ENCODE data around the gene AARS2.

Gene AARS2

DNA sequence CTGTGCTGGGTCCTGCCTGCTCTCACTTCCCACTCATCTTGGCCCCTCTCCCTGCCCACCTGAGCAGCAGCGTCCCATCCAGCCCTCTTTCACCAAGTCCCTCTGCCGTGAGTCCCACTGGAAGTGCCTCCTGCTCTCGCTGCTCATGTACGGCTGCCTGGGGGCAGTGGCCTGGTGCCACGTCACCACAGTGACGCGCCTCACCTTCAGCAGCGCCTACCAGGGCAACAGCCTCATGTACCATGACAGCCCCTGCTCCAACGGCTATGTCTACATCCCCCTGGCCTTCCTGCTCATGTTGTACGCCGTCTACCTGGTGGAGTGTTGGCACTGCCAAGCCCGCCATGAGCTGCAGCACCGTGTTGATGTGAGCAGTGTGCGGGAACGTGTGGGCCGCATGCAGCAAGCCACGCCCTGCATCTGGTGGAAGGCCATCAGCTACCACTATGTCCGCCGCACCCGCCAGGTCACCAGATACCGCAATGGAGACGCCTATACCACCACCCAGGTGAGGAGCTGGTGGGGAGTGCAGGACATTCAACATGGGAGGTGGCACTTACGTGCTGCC is 40.1 kb downstream of the AARS2 start:
- no peak for DNase-seq

DNA sequence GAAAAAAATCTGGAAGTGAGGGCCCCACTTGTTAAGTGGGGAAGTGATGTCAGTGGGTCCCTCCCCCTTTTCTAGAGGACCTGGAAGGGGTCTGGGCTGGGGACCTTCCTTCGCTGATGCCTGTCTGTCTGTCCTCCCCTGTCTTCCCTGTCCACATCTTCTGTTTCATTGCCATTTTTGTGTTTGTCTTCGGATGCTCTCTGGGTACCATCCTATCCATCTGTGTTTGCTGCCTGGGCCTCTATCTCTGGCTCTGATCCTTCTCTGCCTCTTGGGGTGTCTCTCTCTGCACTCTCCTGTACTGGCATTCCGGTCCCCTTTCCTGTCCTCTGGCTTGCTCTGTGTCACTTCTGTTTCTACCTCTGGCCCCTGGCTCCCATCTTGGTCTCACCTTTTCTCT is 40.6 kb downstream of the AARS2 start:
- no peak for DNase-seq

DNA sequence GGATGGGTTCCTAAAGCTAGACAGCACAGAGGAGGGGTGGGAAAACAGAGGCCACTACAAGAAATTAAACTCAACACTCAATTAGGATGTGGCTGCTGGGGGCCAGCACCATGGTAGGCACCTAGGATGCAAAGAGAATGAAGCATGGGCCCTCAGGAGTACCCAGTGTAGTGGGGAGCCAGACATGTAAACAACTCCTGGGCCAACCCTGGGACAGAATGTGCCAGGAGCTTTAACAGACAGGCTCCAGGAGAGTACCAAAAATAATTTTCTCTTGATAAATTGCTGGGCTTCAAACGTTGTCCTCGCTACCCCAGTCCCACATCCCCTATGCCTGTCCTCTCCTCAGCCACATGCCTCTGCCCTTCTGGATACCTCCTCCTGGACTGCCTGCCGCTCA is 41.2 kb downstream of the AARS2 start:
- DNase-seq = no peak

GRCh38 chr6:44271406-44271723 is 41.8 kb downstream of the AARS2 start:
- DNase-seq = no peak

- no peak for DNase-seq
Observed at GRCh38 chr6:44270526-44271405, 42.4 kb downstream of the AARS2 start.

DNA sequence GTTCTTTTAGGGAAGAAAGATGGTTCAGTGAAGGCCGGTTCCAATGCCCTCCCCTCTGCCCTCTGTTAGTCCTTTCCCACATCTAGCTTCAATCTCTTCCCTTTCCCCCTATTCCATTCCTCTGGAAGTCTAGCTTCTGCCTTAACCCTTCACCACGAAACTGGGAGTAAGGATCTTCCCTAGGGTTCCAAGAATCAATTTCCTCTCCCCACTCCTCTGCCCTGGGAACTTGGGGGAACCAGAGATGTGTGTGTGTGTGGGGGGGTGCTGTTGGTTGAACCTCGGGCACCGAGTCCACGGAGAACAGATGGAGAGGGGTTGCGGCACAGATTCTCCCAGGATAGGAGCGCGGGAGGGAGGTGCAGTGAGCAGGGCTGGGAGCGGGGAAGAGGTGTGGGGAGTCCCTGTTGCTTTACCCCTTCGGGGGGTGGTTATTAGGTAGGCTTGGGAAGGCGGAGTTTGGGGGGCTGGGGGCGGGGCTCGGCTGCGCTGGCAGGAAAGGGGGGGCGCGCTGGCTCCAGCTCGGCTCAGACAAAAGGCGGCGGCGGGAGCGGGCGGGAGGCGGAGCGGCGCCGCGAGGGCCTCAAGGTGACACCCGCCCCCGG is 43.1 kb downstream of the AARS2 start, which contains the start of gene TMEM151B:
Gene TMEM151B (plus strand): TSS at position 530 of the 605 bp plus-strand sequence. CDS start 293 bp downstream, outside the sequence.
- no peak for DNase-seq

GRCh38 chr6:44269178-44269920 is 43.8 kb downstream of the AARS2 start:
- DNase-seq = peak; percentile 46

DNA sequence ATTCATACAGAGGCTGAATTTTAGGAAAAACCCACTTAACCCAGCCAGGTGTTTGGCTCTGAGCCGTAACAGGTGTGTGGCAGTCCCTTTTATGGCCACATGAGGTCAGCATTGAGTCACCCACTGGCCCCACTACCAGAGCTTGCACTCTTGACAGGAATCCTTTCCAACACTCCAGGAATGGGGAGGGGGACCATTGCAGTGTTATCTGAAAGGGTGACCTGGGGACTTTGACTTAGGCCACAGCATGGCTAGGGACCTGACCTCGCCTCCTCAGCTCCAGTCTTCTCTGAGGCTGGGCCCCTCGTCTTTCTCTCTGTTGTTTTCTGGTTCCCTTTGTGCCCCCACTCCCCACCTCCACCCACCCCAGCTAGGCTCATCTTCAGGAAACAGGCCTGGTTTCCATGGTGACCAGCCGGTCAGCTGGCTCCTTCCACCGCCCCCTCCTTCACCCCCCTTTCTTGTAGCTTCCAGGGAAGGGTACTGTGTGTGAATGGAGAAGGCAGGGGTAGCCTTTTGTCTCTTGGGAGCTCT is 45.0 kb downstream of the AARS2 start:
- peak; percentile 69 for DNase-seq

- DNase-seq = no peak
Observed at GRCh38 chr6:44267252-44267651, 45.9 kb downstream of the AARS2 start.

- DNase-seq = no peak
Observed at GRCh38 chr6:44266347-44266746, 46.8 kb downstream of the AARS2 start.

DNA sequence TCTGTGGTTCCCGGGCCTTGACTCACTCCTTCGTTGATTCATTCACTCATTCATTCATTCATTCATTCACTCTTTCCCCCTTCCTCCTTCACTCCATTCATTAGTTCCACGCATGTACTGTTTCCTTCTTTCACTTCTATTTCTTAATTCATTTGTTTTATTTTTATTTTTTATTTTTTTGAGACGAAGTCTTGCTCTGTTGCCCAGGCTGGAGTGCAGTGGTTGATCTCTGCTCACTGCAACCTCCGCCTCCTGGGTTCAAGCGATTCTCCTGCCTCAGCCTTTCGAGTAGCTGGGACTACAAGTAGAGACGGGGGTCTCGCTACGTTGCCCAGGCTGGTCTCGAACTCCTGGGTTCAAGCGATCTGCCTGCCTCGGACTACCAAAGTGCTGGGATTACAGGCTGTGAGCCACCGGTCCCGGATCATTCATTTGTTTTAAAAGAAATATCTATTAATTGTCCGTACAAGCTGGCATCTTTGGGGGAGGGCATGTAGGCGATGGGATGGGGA is 47.4 kb downstream of the AARS2 start:
- no peak for DNase-seq

DNA sequence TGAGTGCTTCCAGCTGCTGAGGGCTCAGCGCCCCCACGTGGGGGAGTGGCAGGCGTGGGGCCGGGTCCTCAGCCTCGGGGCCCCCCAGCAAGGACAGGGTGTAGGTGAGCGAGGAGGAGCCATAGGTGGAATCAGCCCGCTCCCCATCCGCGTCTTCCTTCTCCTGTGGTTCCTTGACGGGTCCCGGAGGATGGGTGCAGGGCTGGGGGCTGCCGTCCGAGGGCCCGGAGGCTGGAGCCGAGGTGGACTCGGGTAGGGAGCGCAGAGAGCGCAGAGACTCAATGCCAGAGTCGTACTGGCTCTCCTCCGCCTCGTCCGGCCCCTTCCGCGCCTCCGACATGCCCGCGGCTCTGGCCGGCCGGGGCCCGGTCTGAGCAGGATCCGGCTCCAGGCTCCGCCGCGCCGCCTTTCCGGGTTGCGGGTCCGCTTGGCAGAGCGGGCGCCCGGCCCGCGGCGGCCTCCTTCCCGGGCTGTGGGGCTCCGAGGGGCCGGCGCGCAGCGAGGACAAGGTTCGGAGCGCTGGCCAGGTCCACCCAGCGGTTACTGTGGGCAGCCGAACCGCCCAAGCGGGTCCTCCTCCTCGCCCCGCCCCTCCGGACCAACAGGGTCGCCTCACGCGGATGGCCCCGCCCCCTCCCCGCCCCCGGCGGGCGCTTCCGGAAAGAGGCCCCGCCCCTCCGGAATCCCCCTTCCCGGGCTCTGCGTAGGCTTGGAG is 48.0 kb downstream of the AARS2 start, which contains the start of gene NFKBIE:
Gene NFKBIE (minus strand): TSS at position 545 of the 715 bp plus-strand sequence. CDS start 205 bp downstream, at position 340.
- DNase-seq = peak; percentile 96

DNA sequence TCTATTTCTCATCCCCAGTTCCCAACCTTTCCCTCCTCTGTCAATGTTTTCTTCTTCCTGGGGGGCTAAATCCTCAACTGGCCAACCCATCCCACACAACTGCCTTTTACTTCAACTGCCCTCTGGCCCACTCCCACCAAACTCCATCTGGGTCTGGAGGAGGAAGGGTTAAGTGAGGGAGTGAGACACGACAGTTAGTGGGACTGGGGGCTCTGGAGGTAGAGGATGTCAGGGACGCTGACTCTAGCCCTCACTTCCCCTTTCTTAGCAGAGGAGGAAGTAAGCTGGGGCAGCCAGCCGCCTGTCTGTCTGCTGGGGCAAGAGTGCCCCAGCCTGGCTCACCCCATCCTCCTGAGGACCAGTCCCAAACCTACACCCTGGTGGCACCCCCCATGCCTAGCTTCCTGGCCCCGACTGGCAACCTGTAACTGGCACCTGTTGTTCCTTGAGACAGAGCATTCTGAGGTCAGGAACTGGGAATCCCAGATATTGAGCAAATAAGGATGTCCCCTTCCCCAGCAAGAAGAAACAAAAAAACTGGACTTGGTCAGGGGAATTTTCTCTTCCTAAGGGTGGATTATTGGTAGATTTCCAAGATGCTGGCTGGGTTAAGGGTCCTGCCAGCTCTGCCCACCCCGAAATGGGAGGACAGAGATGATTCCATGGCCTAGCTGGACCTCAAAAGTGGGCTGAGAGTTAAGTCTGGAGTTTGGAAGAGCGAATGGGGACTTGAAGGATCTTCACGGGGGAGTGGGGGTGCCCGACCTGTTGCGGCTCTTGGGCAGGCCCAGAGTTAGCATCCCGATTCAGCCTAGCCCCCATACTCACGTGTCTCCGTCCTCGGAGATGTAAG is 48.8 kb downstream of the AARS2 start:
- DNase-seq = peak; percentile 56

- DNase-seq = peak; percentile 57
Observed at GRCh38 chr6:44263354-44264100, 49.6 kb downstream of the AARS2 start.

DNA sequence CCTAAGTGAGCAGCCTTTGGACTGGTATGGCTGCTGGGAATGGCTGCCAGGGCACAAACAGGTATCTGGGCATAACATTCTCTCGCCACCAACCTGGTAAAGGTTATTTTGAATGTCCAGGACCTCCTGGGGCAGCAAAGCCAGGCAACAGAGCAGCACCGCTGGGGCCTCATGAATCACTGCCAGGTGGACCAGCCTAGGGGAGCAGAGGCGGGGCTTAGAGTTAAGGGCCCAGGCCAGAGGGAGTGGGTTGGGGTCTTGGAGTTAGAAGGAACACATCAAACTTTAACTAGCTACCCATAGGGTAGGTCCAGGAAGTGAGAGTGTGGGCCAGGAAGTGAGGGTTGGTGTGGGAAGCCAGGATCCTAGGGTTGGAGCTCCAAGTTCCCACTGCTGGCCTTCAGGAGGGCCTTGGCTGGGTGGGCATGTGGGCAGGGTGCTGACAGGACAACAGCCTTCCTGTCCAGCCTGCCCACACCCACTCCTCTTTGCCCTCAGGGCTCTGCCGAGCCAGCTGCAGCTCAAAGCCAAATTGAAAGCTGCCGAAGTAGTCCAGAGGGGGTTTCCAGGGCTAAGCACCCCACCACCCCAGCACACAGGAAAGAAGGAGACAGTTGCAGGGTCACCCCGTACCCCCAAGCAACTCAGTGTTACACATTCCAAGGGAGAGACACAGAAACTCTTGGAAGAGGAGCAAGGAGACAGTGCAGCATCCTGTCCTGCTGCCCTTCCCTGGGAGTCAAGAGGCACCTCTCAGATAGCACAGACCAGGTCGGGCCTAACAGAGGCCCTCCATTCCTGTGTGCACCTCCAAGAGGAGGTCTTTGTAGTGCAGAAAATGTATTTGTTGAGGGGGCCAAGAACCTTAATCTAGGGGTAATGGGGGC is 50.4 kb downstream of the AARS2 start:
- DNase-seq = no peak

GRCh38 chr6:44261581-44261980 is 51.6 kb downstream of the AARS2 start:
- DNase-seq = no peak

GRCh38 chr6:44260451-44261297 is 52.5 kb downstream of the AARS2 start:
- no peak for DNase-seq

- DNase-seq = no peak
Observed at GRCh38 chr6:44260011-44260410, 53.1 kb downstream of the AARS2 start.

Data from activated CD4-positive, alpha-beta T cell treated with anti-CD3 and anti-CD28 coated beads, Interleukin-2, amount 50 U/mL, for 16 hours (primary cell).